K562 (cell line): ENCODE data around the gene TPD52L1.

Experiments
- BHLHE40 ChIP-seq: IDR thresholded peaks from 2 replicates; pipeline ENCODE4 v1.6.1; 2011; ENCODE audit warnings: low read length, improper control_type of control experiment
- CEBPB ChIP-seq: fragments of 450-650 bp; IDR thresholded peaks from 2 replicates; pipeline ENCODE4 v1.6.1; 2016; ENCODE audit warnings: missing genetic modification characterization, missing compliant biosample characterization
- CHD1 ChIP-seq: fragments of 200-600 bp; sonication (generic); IDR thresholded peaks from one replicate; pipeline ENCODE4 v1.6.1; 2012; ENCODE audit warnings: mild to moderate bottlenecking, moderate library complexity, low read length, inconsistent platforms
- CSDE1 ChIP-seq, 2 experiments: fragments of 450-650 bp; IDR thresholded peaks; 2 replicates each; pipeline ENCODE4 v1.6.1; 2016; ENCODE audit warnings: mild to moderate bottlenecking in 1 of 2
- EWSR1 ChIP-seq: fragments of 450-650 bp; IDR thresholded peaks from 2 replicates; pipeline ENCODE4 v1.6.1; 2018; ENCODE audit warnings: borderline replicate concordance, mild to moderate bottlenecking, low read depth, moderate library complexity; ENCODE audit not compliant: partially characterized antibody
- FIP1L1 ChIP-seq: fragments of 200-400 bp; formaldehyde crosslinking; IDR thresholded peaks from 2 replicates; pipeline ENCODE4 v1.6.1; 2018; ENCODE audit warnings: mild to moderate bottlenecking, low read depth, low read length; ENCODE audit not compliant: poor library complexity, severe bottlenecking
- GTF2F1 ChIP-seq: IDR thresholded peaks from 2 replicates; pipeline ENCODE4 v1.6.1; 2011; ENCODE audit warnings: low read depth, low read length, improper control_type of control experiment
- POLR2A ChIP-seq: fragments of 450-650 bp; conservative IDR thresholded peaks from 2 replicates; pipeline ENCODE4 v1.6.1; 2016
- POLR2AphosphoS5 ChIP-seq: IDR thresholded peaks from 2 replicates; pipeline ENCODE4 v1.6.1; 2011; ENCODE audit warnings: mild to moderate bottlenecking, low read depth, low read length, moderate library complexity; ENCODE audit not compliant: control insufficient read depth, insufficient read depth
- U2AF2 ChIP-seq: fragments of 200-400 bp; formaldehyde crosslinking; optimal IDR thresholded peaks from 2 replicates; pipeline ENCODE3; 2017; ENCODE audit warnings: low read depth, mild to moderate bottlenecking, low read length
- TF ChIP-seq, protein P1 (sequence below): sonication (generic); formaldehyde crosslinking; IDR thresholded peaks from 2 replicates; pipeline ENCODE4 v1.8.0; 2022; ENCODE audit warnings: missing genetic modification reagents, mild to moderate bottlenecking, borderline replicate concordance
- TF ChIP-seq, protein P2 (sequence below), 3 experiments: IDR thresholded peaks in 2 of 3; conservative IDR thresholded peaks in 1 of 3; 2 replicates each; pipeline ENCODE4 v1.5.1; 2011 to 2012; ENCODE audit warnings: low read length in 3 of 3, mild to moderate bottlenecking in 3 of 3, control low read depth in 2 of 3, improper control_type of control experiment in 1 of 3, inconsistent platforms in 1 of 3, low read depth in 1 of 3, mixed read lengths in 1 of 3, moderate library complexity in 1 of 3; ENCODE audit not compliant: insufficient read depth in 2 of 3

- TF ChIP-seq, protein P1, sequence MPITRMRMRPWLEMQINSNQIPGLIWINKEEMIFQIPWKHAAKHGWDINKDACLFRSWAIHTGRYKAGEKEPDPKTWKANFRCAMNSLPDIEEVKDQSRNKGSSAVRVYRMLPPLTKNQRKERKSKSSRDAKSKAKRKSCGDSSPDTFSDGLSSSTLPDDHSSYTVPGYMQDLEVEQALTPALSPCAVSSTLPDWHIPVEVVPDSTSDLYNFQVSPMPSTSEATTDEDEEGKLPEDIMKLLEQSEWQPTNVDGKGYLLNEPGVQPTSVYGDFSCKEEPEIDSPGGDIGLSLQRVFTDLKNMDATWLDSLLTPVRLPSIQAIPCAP, result no peak
- TF ChIP-seq U2AF2 (no peak), CHD1 (no peak), POLR2A (no peak), FIP1L1 (no peak), CSDE1 (IDR thresholded peaks at IDR 0.05) (no peak), CEBPB (no peak), GTF2F1 (no peak), BHLHE40 (no peak), POLR2AphosphoS5 (no peak), EWSR1 (no peak)
- TF ChIP-seq, protein P2, sequence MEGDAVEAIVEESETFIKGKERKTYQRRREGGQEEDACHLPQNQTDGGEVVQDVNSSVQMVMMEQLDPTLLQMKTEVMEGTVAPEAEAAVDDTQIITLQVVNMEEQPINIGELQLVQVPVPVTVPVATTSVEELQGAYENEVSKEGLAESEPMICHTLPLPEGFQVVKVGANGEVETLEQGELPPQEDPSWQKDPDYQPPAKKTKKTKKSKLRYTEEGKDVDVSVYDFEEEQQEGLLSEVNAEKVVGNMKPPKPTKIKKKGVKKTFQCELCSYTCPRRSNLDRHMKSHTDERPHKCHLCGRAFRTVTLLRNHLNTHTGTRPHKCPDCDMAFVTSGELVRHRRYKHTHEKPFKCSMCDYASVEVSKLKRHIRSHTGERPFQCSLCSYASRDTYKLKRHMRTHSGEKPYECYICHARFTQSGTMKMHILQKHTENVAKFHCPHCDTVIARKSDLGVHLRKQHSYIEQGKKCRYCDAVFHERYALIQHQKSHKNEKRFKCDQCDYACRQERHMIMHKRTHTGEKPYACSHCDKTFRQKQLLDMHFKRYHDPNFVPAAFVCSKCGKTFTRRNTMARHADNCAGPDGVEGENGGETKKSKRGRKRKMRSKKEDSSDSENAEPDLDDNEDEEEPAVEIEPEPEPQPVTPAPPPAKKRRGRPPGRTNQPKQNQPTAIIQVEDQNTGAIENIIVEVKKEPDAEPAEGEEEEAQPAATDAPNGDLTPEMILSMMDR (IDR thresholded peaks at IDR 0.05 in 2 of 3, conservative IDR thresholded peaks at IDR 0.05 in 1 of 3; ENCODE audit: insufficient read depth in 2 of 3, low read depth in 1 of 3, low read length in 3 of 3), result no peak
These were observed 28.9 kb downstream of the TPD52L1 start for GRCh38 chr6:125182237-125183008.
